CMK (cell line): ENCODE results near the gene FIBIN.

ENCODE experiments used
- DNase-seq: peaks from one replicate; pipeline ENCODE4 v3.0.0-alpha.2; 2010; ENCODE audit warnings: low read depth

Gene FIBIN

DNA sequence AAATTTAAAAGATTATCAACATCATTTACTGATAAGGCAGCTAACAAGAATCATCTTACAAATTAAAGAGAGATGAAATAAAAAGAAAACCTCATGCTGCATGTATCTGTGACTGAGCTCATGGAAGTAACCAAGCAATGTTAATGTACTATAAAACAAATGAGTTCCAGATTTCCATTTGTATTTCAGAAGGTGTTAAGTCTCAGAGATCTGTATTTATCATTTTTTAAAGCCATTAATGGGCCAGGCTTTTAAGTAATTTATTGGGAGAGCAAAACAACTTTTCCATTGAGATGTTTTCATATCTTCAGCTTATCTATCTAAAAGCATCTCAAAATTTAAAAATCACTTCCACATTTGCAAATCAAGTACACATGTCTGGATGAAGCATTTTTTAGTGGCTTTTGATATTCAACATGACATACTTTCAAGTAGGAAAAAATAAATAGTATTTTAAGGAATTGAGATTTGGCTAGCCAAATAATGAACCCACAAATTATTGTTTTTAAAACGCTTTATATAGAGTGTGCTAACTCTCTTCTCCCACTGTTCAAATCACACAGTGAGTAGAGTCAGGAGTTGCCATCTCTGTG lies 28.8 kb downstream of the FIBIN start:
- DNase-seq = no peak

- no peak for DNase-seq
Observed at GRCh38 chr11:27024865-27025264, 31.0 kb downstream of the FIBIN start.

- DNase-seq = no peak
Observed at GRCh38 chr11:27025312-27025955, 31.5 kb downstream of the FIBIN start.

DNA sequence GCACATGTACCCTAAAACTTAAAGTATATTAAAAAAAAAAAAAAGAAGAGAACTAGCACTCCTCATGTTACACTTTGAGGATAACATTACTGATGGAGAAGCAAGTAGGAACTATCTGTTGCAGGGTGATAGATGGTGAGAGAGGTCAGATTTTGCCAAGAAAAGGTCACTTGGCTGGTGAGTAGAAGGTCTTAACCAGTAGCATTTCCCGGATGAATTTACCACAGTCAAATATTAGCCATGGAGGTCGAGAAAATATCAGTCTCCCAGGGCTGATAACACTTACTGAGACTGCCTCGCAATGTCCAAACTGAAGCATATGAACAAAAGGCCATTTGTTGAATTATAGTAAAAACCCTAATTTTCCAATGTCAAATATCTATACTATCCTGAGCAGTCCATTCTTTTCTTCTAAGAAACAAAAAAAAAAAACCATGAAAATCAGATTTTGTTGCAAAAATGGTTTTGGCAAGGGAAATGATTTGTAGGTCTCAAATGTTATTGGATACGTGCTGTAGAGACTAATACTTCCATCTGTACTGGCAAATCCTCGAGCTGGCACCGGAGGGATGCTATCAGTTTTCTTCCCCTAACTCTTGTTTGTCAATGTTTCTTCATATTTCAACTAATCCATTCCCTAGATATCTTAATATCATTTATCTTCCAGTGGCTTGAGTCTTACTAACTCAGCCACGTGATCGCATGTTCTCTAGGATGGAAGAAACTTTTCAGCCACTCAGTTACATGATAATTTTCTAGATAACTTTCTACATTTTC lies 32.2 kb downstream of the FIBIN start:
- DNase-seq = no peak

GRCh38 chr11:27028561-27028965 lies 34.7 kb downstream of the FIBIN start:
- DNase-seq = no peak

GRCh38 chr11:27029966-27030365 lies 36.1 kb downstream of the FIBIN start:
- DNase-seq = no peak

GRCh38 chr11:27031754-27032153 lies 37.8 kb downstream of the FIBIN start:
- no peak for DNase-seq

- DNase-seq = no peak
Observed at GRCh38 chr11:27039873-27040272, 46.0 kb downstream of the FIBIN start.

DNA sequence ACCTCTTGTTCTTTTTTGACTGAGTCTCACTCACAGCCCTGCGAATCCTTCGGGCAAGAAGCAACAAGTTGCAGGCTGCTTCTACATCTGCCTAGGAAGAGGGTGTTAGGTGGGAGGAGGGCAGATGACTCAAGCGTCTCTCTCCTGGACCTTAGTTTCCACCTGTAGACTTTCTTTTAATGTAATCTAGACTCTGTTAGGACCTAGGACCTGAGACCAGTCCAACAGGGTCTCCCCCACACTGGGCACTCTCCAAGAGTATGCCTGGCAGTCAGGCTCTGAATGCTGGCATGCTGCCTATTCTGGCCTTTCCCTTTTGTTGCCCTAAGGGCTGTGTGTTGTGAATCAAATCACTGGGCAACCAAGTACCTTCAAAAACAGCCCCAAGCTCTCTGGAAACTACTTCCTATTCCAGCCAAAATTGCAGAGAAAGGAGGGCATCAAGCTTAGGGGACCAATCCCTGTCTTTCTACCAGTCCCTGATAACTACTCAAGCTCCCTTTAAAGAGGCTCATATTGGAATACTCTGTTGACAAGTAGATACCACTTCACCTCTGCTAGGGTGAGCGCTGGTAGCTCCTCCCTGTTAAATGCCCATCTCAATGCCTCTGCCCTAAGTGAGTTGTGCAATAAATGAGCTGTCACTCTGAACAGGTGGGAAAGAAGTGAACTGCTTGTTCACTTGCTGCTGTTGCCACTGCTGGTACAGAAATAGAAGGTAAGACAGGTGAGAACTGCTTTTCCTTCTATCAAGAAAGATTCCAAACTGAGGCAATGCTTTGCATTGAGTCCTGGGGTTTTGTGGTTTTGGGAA lies 46.6 kb downstream of the FIBIN start, which contains the start of gene BBOX1:
Gene BBOX1 (plus strand): TSS at position 514 of the 814 bp plus-strand sequence. CDS start 14,616 bp downstream, outside the sequence.
- no peak for DNase-seq

DNA sequence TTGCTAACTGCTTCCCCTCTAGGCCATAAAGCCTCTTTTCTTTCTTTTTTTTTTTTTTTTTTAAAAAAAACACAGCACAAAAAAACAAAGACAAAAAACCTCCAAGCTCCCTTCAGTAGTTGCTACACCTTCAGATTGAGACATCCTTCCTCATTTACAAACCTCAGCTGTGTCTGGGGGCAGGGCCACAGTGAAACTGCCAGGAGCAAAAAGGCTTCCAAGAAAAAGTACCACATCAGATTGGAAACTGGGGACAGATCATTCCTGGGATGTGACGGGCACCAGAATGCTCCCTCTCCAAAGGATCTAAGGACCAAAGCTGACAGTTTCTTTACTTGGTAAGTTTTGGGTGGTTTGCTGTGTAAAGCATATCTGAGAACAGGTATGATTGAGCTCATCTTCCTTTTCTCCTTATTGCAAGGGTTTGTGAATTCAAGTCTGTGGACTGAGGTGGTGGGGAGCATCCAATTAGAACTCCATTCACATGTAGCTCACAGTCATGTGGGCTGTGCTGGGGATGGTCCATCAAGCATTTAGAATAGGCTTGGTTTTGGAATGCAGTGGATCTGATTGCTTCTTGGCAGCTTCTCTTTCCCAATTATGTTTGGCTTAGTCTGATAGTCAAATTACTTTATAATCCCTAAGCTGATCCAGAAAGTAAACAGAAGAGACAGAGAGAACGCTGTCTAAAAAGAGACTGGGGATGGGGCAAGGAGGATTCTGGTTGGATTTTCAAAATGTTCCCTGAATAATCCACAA lies 47.4 kb downstream of the FIBIN start:
- DNase-seq = no peak
